ENCODE data around the gene ZSCAN9.

ZSCAN9 gene

GRCh38 chr6:28254121-28254519 is 29.0 kb downstream of the ZSCAN9 start:
- DNase-seq (ENCODE audit: extremely low read depth, insufficient read length) = no peak
- no peak overlapping the region for H3K4me3 ChIP-seq (replicated peaks; ENCODE audit: low read depth, low read length)
- TF ChIP-seq, protein P1, sequence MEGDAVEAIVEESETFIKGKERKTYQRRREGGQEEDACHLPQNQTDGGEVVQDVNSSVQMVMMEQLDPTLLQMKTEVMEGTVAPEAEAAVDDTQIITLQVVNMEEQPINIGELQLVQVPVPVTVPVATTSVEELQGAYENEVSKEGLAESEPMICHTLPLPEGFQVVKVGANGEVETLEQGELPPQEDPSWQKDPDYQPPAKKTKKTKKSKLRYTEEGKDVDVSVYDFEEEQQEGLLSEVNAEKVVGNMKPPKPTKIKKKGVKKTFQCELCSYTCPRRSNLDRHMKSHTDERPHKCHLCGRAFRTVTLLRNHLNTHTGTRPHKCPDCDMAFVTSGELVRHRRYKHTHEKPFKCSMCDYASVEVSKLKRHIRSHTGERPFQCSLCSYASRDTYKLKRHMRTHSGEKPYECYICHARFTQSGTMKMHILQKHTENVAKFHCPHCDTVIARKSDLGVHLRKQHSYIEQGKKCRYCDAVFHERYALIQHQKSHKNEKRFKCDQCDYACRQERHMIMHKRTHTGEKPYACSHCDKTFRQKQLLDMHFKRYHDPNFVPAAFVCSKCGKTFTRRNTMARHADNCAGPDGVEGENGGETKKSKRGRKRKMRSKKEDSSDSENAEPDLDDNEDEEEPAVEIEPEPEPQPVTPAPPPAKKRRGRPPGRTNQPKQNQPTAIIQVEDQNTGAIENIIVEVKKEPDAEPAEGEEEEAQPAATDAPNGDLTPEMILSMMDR (IDR thresholded peaks at IDR 0.05; ENCODE audit: insufficient read depth, low read length, poor library complexity, severe bottlenecking) = no peak
- no peaks in the 10 kb centered on the region for H3K36me3 ChIP-seq (ENCODE audit: control insufficient read depth, insufficient read depth, low read length)
- H3K27me3 ChIP-seq (replicated peaks; ENCODE audit: control insufficient read depth, insufficient read depth, low read length) = no peaks in the 10 kb centered on the region

DNA sequence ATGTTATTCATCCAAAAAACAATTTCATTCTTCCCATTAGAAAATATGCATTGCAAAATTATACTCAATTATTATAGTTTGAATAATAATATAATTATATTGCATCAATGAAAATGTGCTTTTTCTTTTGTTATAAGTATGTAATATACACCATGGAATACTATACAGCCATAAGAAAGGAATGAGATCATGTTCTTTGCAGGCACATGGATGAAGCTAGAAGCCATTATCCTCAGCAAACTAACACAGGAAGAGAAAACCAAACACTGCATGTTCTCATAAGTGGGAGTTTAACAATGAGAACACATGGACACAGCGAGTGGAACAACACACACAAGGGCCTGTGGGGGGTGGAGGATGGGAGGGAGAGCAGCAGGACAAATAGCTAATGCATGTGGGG is 32.0 kb downstream of the ZSCAN9 start:
- Histone ChIP-seq H3K4me3 (replicated peaks; ENCODE audit: low read depth, low read length) (no peak overlapping the region), H3K27me3 (replicated peaks; ENCODE audit: control insufficient read depth, insufficient read depth, low read length) (no peaks in the 10 kb centered on the region), H3K36me3 (ENCODE audit: control insufficient read depth, insufficient read depth, low read length) (no peaks in the 10 kb centered on the region)
- TF ChIP-seq, protein P1 (IDR thresholded peaks at IDR 0.05; ENCODE audit: insufficient read depth, low read length, poor library complexity, severe bottlenecking) = no peak
- DNase-seq (ENCODE audit: extremely low read depth, insufficient read length) = no peak

- Histone ChIP-seq H3K27me3 (replicated peaks; ENCODE audit: control insufficient read depth, insufficient read depth, low read length) (no peaks in the 10 kb centered on the region), H3K36me3 (ENCODE audit: control insufficient read depth, insufficient read depth, low read length) (no peaks in the 10 kb centered on the region), H3K4me3 (replicated peaks; ENCODE audit: low read depth, low read length) (no peak within 1 kb of the TSS)
- peak; percentile 7 for DNase-seq (ENCODE audit: extremely low read depth, insufficient read length)
- TF ChIP-seq, protein P1 (IDR thresholded peaks at IDR 0.05; ENCODE audit: insufficient read depth, low read length, poor library complexity, severe bottlenecking) = no peak
Measured at GRCh38 chr6:28258877-28259777, 34.1 kb downstream of the ZSCAN9 start, which contains the start of gene NKAPL. Gene NKAPL (plus strand): TSS chr6:28259297. CDS start chr6:28259372, 75 bp downstream.

GRCh38 chr6:28263922-28264321 is 38.8 kb downstream of the ZSCAN9 start:
- TF ChIP-seq, protein P1 (IDR thresholded peaks at IDR 0.05; ENCODE audit: insufficient read depth, low read length, poor library complexity, severe bottlenecking) = no peak
- Histone ChIP-seq H3K4me3 (replicated peaks; ENCODE audit: low read depth, low read length) (no peak overlapping the region), H3K36me3 (ENCODE audit: control insufficient read depth, insufficient read depth, low read length) (no peaks in the 10 kb centered on the region), H3K27me3 (replicated peaks; ENCODE audit: control insufficient read depth, insufficient read depth, low read length) (no peaks in the 10 kb centered on the region)
- no peak for DNase-seq (ENCODE audit: extremely low read depth, insufficient read length)

DNA sequence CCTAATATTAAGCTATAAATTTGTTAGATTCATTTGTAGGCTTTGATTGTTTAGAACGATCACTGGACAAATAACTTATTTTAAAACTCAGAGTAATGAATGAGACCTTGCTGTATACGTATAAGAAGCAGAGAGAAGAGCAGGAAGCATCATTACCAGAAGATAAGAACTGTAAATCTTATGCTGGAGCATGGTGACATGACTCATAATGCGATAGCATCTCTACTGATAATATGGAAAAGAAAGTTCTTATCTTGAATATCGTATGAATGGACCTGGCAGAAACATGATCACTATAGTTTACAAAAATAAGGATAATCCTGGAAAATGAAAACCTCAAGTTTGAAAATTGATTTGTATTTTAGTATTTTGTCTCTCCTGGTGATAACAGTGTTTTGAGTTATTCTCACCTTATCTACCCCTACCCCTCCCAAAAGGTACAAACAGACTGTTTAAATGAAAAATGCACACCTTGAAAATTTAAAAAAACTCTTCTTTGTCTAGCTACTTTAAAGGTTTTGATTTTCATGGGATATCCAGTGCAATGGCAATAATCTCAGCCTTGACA is 39.8 kb downstream of the ZSCAN9 start:
- H3K4me3 ChIP-seq (replicated peaks; ENCODE audit: low read depth, low read length) = no peak overlapping the region
- no peak for DNase-seq (ENCODE audit: extremely low read depth, insufficient read length)
- no peaks in the 10 kb centered on the region for H3K36me3 ChIP-seq (ENCODE audit: control insufficient read depth, insufficient read depth, low read length)
- TF ChIP-seq, protein P1 (IDR thresholded peaks at IDR 0.05; ENCODE audit: insufficient read depth, low read length, poor library complexity, severe bottlenecking) = no peak
- H3K27me3 ChIP-seq (replicated peaks; ENCODE audit: control insufficient read depth, insufficient read depth, low read length) = no peaks in the 10 kb centered on the region

Data from GM06990 (cell line).